Measurements from ENCODE around the gene DOK5. TPM values are rescaled to one million over a fixed set of nuclear protein-coding genes. Genes with fewer than 3 reads are reported as not detected.

DOK5 gene
- total and polyA plus RNA-seq, 7 donors: 7.4 to 25.5 (median 13.3) TPM

DNA sequence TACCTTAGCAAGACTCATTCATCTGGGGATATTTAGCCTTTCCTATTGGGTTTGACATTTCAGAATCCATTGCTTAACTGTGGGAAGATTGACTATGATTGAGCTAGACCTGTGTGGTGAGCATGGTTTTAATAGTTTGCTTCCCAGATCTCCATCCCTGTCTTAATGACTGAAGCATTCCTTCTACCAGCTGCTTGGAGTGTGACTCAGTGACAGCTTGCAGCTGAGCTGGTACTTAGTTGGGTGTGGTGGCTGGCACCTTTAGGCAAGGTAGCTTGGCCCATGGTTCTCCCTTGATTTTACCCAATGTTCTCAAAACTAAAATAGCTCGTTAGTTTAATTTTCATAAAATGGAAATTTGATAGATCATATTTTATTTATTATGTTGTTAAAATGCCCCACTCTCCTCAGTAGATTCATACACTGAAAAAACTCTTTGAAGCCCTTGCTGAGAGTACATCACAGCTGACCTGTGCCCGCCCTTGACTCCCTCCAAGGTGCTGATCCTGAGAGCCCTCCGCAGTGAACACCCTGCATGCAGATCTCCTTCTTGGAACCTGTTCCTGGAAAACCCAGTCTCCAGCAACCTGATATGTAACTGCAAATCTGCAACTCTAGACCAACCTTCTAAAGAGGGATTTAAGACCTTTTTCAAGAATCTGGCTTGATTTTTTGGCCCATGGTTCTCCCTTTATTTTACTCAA lies 19.1 kb downstream of the DOK5 start:
- intact Hi-C loops (cut with DNase I): no loop called here

DNA sequence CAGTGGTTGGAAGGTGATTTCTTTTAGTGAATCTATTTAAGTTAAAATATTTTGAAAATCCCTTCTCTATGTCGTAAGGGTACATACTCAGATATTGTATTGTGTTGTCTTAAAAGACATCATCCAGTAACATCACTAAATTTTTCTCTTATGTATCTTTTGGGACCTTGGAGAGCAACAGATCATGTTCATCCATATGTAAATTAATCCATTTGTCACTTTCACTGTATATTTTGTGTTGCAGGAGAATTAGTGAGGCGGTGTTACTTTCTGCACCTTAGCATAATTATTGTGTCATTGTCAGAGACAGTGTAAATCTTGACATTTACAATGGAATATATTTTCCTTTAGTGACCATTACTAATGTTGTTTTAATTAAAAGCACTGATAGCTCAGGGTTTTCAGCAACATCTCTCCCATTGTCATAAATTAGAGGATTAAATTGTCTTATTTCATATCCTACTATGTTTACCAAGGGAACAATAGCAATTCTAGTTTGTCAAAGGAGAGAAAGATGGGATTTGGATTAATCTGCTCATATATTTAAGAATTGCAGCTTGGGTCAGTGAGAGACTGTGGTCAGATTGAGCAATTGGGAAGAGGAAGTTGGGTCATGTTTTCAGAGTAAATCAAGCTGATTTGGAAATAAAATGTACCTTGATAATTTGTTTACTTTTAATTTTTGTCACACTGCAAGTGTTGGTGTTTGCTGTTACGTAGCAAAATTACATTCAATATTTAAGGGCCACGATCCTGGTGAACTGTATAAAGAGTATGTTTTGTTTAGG lies 22.7 kb downstream of the DOK5 start:
- ATAC-seq (no peak), DNase-seq (no peak)
- WGBS, 3 donors: 87 to 91% (median 89%) methylated on average over 4 of the region's 4 CpGs
- H3K4me3 ChIP-seq: no peak overlapping the region
- TF ChIP-seq, protein P1, sequence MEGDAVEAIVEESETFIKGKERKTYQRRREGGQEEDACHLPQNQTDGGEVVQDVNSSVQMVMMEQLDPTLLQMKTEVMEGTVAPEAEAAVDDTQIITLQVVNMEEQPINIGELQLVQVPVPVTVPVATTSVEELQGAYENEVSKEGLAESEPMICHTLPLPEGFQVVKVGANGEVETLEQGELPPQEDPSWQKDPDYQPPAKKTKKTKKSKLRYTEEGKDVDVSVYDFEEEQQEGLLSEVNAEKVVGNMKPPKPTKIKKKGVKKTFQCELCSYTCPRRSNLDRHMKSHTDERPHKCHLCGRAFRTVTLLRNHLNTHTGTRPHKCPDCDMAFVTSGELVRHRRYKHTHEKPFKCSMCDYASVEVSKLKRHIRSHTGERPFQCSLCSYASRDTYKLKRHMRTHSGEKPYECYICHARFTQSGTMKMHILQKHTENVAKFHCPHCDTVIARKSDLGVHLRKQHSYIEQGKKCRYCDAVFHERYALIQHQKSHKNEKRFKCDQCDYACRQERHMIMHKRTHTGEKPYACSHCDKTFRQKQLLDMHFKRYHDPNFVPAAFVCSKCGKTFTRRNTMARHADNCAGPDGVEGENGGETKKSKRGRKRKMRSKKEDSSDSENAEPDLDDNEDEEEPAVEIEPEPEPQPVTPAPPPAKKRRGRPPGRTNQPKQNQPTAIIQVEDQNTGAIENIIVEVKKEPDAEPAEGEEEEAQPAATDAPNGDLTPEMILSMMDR (IDR thresholded peaks at IDR 0.05): no peak
- intact Hi-C loops (cut with DNase I): no loop called here
- no peaks in the 10 kb centered on the region for H3K9me3 ChIP-seq
- peaks cover 3% of the 10 kb centered on the region for H3K4me1 ChIP-seq
- H3K27ac ChIP-seq: no peak overlapping the region
- no peaks in the 10 kb centered on the region for H3K27me3 ChIP-seq (ENCODE audit: insufficient read depth in 3 of 3, low read length in 2 of 3)
- H3K36me3 ChIP-seq (ENCODE audit: insufficient read depth in 1 of 2, low read depth in 1 of 2): no peaks in the 10 kb centered on the region

More for the DNA sequence above, 19.1 kb downstream of the DOK5 start:
- Histone ChIP-seq H3K4me1 (peaks cover 3% of the 10 kb centered on the region), H3K27me3 (ENCODE audit: insufficient read depth in 3 of 3, low read length in 2 of 3) (no peaks in the 10 kb centered on the region), H3K9me3 (no peaks in the 10 kb centered on the region), H3K36me3 (ENCODE audit: insufficient read depth in 1 of 2, low read depth in 1 of 2) (no peaks in the 10 kb centered on the region), H3K4me3 (no peak overlapping the region), H3K27ac (no peak overlapping the region)
- ATAC-seq (peak in 3 of 4 donors; percentile 40 to 80 (median 74)), DNase-seq (no peak)
- WGBS, 3 donors: 64 to 71% (median 70%) methylated on average over 3 of the region's 3 CpGs
- TF ChIP-seq, protein P1 (IDR thresholded peaks at IDR 0.05): no peak

DNA sequence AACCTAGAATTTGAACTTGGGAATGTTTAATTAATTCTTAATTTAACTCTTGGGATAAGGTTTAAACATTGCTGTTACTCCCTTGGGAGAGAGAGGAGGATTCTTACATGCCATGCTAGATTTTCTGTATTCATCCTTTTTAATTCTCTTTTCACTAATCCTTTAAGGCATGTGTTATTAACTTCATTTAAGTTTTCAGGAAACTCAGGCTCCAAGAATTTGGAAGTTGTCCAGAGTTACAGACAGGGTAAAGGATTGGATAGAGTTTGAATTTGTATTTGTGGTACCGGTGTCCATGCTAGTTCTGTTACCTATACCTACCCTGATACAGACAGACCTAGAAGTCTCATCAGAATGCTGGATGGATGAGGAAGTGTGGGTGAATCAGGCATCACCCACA lies 23.7 kb downstream of the DOK5 start:
- no peaks in the 10 kb centered on the region for H3K9me3 ChIP-seq
- TF ChIP-seq, protein P1 (IDR thresholded peaks at IDR 0.05): no peak
- DNase-seq (no peak), ATAC-seq (no peak)
- H3K36me3 ChIP-seq (ENCODE audit: insufficient read depth in 1 of 2, low read depth in 1 of 2): no peaks in the 10 kb centered on the region
- 83 to 94% (median 86%) methylated on average over 1 of the region's 1 CpG for WGBS, 3 donors
- intact Hi-C loops (cut with DNase I): no loop called here
- peaks cover 1% of the 10 kb centered on the region for H3K4me1 ChIP-seq
- H3K27ac ChIP-seq: no peak overlapping the region
- H3K27me3 ChIP-seq (ENCODE audit: insufficient read depth in 3 of 3, low read length in 2 of 3): no peaks in the 10 kb centered on the region
- no peak overlapping the region for H3K4me3 ChIP-seq

DNA sequence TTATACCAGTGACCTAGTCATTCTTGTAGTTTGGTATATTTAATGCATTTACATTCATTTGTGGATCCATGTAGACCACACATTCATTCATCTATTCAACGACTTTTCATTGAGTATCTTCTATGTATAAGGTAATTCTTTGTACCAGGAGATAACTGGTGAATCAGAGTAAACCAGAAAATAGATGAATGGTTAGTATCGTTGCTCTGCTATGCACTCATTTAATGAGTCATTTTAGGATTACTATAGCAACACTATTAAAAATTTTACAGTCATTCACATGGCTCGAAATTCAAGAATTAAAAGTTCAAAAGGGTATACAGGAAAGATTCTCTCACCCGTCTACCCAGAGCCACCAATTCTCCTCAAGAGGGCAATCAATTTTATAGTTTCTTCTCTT lies 26.8 kb downstream of the DOK5 start:
- no peak overlapping the region for H3K4me3 ChIP-seq
- H3K9me3 ChIP-seq: no peaks in the 10 kb centered on the region
- H3K36me3 ChIP-seq (ENCODE audit: insufficient read depth in 1 of 2, low read depth in 1 of 2): no peaks in the 10 kb centered on the region
- H3K4me1 ChIP-seq: no peaks in the 10 kb centered on the region
- intact Hi-C loops (cut with DNase I): no loop called here
- DNase-seq: no peak
- WGBS, 3 donors: 74 to 77% (median 75%) methylated on average over 4 of the region's 4 CpGs
- H3K27me3 ChIP-seq (ENCODE audit: insufficient read depth in 3 of 3, low read length in 2 of 3): no peaks in the 10 kb centered on the region
- no peak overlapping the region for H3K27ac ChIP-seq
- ATAC-seq: no peak
- TF ChIP-seq, protein P1 (IDR thresholded peaks at IDR 0.05): no peak
